HepG2 (cell line): ENCODE results near the gene DOCK1. TPM values are rescaled to one million over a fixed set of nuclear protein-coding genes. Genes with fewer than 3 reads are reported as not detected.
A peak's percentile ranks its signal among the peaks of the same experiment; 100 is the strongest.

Source experiments
- ATAC-seq: fragments of 200-7000 bp; cut with Tn5 transposase; 3 replicates; pipeline ENCODE4 v1.9.1; 2020; ENCODE audit warnings: mild to moderate bottlenecking, moderate library complexity
- BruUV-seq: library from RNA; stranded (reverse); fragments of 400-500 nt; replicated peaks from 2 replicates; lab custom pipeline; 2021; lab: Mats Ljungman, UMichigan
- CTCF ChIA-PET: fragments of 300-600 bp; formaldehyde crosslinking; extraction: SDS; loops from one replicate; lab custom pipeline; 2021; ENCODE audit warnings: low total read pairs, inconsistent platforms, low intra/inter-chr PET ratio; lab: Yijun Ruan, JAX
- POLR2A ChIA-PET: fragments of 350-600 bp; sonication (Branson Sonifier 250); formaldehyde crosslinking; loops from one replicate; lab custom pipeline; 2020; ENCODE audit warnings: antibody characterized with exemption, inconsistent platforms; lab: Yijun Ruan, JAX
- DNase-seq: peaks from one replicate; pipeline ENCODE4 v3.0.0-alpha.2; 2015; ENCODE audit warnings: low spot score
- FAIRE-seq: peaks from 3 replicates; lab custom pipeline; 2011; peaks lifted over from hg19 to GRCh38; lab: Jason Lieb, UNC
- H2AFZ ChIP-seq: one replicate; pipeline ENCODE4 v1.6.1; 2011; ENCODE audit warnings: low read length, inconsistent platforms
- H3K27ac ChIP-seq: fragments of 300-600 bp; 3 replicates; pipeline ENCODE4 v1.8.0; 2011; ENCODE audit warnings: mixed run types, mild to moderate bottlenecking, mixed read lengths, low read length, inconsistent platforms; ENCODE audit not compliant: insufficient read depth; ENCODE audit errors: extremely low read length
- H3K27me3 ChIP-seq, 2 experiments: fragments of 200-600 bp in 1 of 2; 2 replicates in 1 of 2; 3 replicates in 1 of 2; pipeline versions ENCODE4 v1.6.0 to v1.8.0; 2011; ENCODE audit warnings: low read length in 2 of 2, mild to moderate bottlenecking in 2 of 2, moderate library complexity in 2 of 2, inconsistent platforms in 1 of 2; ENCODE audit not compliant: insufficient read depth in 2 of 2, control insufficient read depth in 1 of 2
- H3K36me3 ChIP-seq, 2 experiments: fragments of 200-600 bp in 1 of 2; replicated peaks in 1 of 2; 2 replicates in 1 of 2; 3 replicates in 1 of 2; pipeline versions ENCODE4 v1.5.1 to v1.8.0; 2011; ENCODE audit warnings: low read length in 2 of 2, inconsistent platforms in 1 of 2; ENCODE audit not compliant: insufficient read depth in 2 of 2, control insufficient read depth in 1 of 2
- H3K4me1 ChIP-seq: 2 replicates; pipeline ENCODE4 v1.5.1; 2012; ENCODE audit warnings: low read length, inconsistent platforms; ENCODE audit not compliant: insufficient read depth
- H3K4me2 ChIP-seq: 2 replicates; pipeline ENCODE4 v1.6.0; 2011; ENCODE audit warnings: low read depth, low read length, inconsistent platforms
- H3K4me3 ChIP-seq, 3 experiments: fragments of 200-600 bp in 1 of 3; sonication (generic), shearing (Covaris generic) in 1 of 3; replicated peaks in 1 of 3; 2 replicates each; pipeline ENCODE4 v1.5.1; 2011 to 2016; ENCODE audit warnings: low read length in 3 of 3, inconsistent platforms in 2 of 3, low read depth in 2 of 3, mild to moderate bottlenecking in 2 of 3, control low read depth in 1 of 3, mixed read lengths in 1 of 3; ENCODE audit not compliant: insufficient read depth in 1 of 3
- H3K79me2 ChIP-seq: one replicate; pipeline ENCODE4 v1.6.1; 2011; ENCODE audit warnings: low read length, inconsistent platforms; ENCODE audit not compliant: insufficient read depth
- H3K9ac ChIP-seq: 2 replicates; pipeline ENCODE4 v1.6.0; 2011; ENCODE audit warnings: mild to moderate bottlenecking, low read depth, low read length, inconsistent platforms; ENCODE audit not compliant: insufficient read depth
- H3K9me3 ChIP-seq: 2 replicates; pipeline ENCODE4 v1.5.1; 2012; ENCODE audit warnings: mild to moderate bottlenecking, low read length
- H4K20me1 ChIP-seq: 2 replicates; pipeline ENCODE4 v1.6.0; 2011; ENCODE audit warnings: inconsistent platforms, mild to moderate bottlenecking, low read length, moderate library complexity; ENCODE audit not compliant: insufficient read depth
- CTCF ChIP-seq: sonication (generic); formaldehyde crosslinking; IDR thresholded peaks from 2 replicates; pipeline ENCODE4 v1.5.0; 2020; ENCODE audit warnings: mild to moderate bottlenecking, missing genetic modification reagents, moderate library complexity
- FOSL1 ChIP-seq: sonication (generic); formaldehyde crosslinking; IDR thresholded peaks from 2 replicates; pipeline ENCODE4 v1.9.0; 2021; ENCODE audit warnings: missing genetic modification reagents, borderline replicate concordance
- JUN ChIP-seq: sonication (generic); formaldehyde crosslinking; IDR thresholded peaks from 2 replicates; pipeline ENCODE4 v1.4.0; 2020; ENCODE audit warnings: mild to moderate bottlenecking, missing genetic modification reagents
- NFAT5 ChIP-seq: sonication (generic); formaldehyde crosslinking; IDR thresholded peaks from 2 replicates; pipeline ENCODE4 v1.4.0; 2020; ENCODE audit warnings: missing genetic modification reagents
- RNF2 ChIP-seq: fragments of 450-650 bp; conservative IDR thresholded peaks from 2 replicates; pipeline ENCODE4 v1.6.1; 2016; ENCODE audit warnings: low read depth
- RXRB ChIP-seq: IDR thresholded peaks from 2 replicates; pipeline ENCODE4 v1.6.1; 2016; ENCODE audit warnings: borderline replicate concordance, missing genetic modification reagents, missing compliant biosample characterization
- STAG1 ChIP-seq: sonication (generic); formaldehyde crosslinking; IDR thresholded peaks from 2 replicates; pipeline ENCODE4 v1.4.0; 2020; ENCODE audit warnings: missing genetic modification reagents
- XRCC5 ChIP-seq: fragments of 200-400 bp; formaldehyde crosslinking; optimal IDR thresholded peaks from 2 replicates; pipeline ENCODE3; 2017; ENCODE audit warnings: mild to moderate bottlenecking, low read length
- ZBTB49 ChIP-seq: sonication (generic); formaldehyde crosslinking; IDR thresholded peaks from 2 replicates; pipeline ENCODE4 v1.4.0; 2020; ENCODE audit warnings: missing genetic modification reagents, borderline replicate concordance
- ZNF138 ChIP-seq: sonication (generic); formaldehyde crosslinking; IDR thresholded peaks from 2 replicates; pipeline ENCODE4 v1.5.0; 2020; ENCODE audit warnings: mild to moderate bottlenecking, low read depth, missing genetic modification reagents
- ZNF143 ChIP-seq: sonication (generic); formaldehyde crosslinking; IDR thresholded peaks from 2 replicates; pipeline ENCODE4 v1.4.0; 2020; ENCODE audit warnings: missing genetic modification reagents
- ZNF263 ChIP-seq: sonication (generic); formaldehyde crosslinking; IDR thresholded peaks from 2 replicates; pipeline ENCODE4 v1.4.0; 2020; ENCODE audit warnings: missing genetic modification reagents
- ZNF34 ChIP-seq: sonication (generic); formaldehyde crosslinking; IDR thresholded peaks from 2 replicates; pipeline ENCODE4 v1.4.0; 2020; ENCODE audit warnings: mild to moderate bottlenecking, missing genetic modification reagents, borderline replicate concordance
- ZNF530 ChIP-seq: sonication (generic); formaldehyde crosslinking; IDR thresholded peaks from 2 replicates; pipeline ENCODE4 v1.5.0; 2020; ENCODE audit warnings: low read depth, mild to moderate bottlenecking, missing genetic modification reagents
- WGBS: methylation state at CpG from one replicate; pipeline ENCODE4 v1.1.6; 2017; ENCODE audit warnings: low lambda C conversion rate; 5-methylcytosine and 5-hydroxymethylcytosine counted together
- in situ Hi-C: cut with HindIII; loops from 2 replicates; pipeline ENCODE4 v1.10.0; 2017; ENCODE audit warnings: low pct_unique_long_range_greater_than_20kb; ENCODE audit not compliant: extremely low pct_ligation_motif_present
- intact Hi-C: fragments of 100-400 bp; cut with micrococcal nuclease; formaldehyde crosslinking; loops from one replicate; pipeline ENCODE4 v1.10.0; 2022; ENCODE audit not compliant: unreplicated experiment
- polyA plus RNA-seq, 8 experiments: library from polyadenylated mRNA; depleted of rRNA in 3 of 8; stranded (reverse) in 7 of 8; unstranded in 1 of 8; fragments of >200 nt; fragmentation: Illumina TruSeq in 4 of 8; extraction: Trizol in 4 of 8; gene quantifications; 2 replicates each; pipeline versions ENCODE4 v1.2.1 to v1.2.3, GENCODE V29; 2011 to 2016; ENCODE audit warnings: low read depth in 4 of 8, missing spikeins in 1 of 8, mixed read lengths in 1 of 8; ENCODE audit not compliant: insufficient read depth in 1 of 8
- total RNA-seq, 5 experiments: library from RNA; depleted of rRNA; stranded (reverse); fragments of >200 nt; fragmentation: Illumina TruSeq; extraction: Trizol; gene quantifications; 2 replicates each; pipeline ENCODE4 v1.2.3, GENCODE V29; 2016; ENCODE audit warnings: low read depth in 1 of 5

DOCK1 gene
- total and polyA plus RNA-seq, 2 of the 13 experiments (the other 11 are each of a cell fraction or from before 2014, with no cell fraction given), result 8.3 to 25.5 TPM

GRCh38 chr10:127228195-127228787 lies 323.1 kb downstream of the DOCK1 start:
- Histone ChIP-seq H3K4me3 (no peak overlapping the region), H3K9me3 (no peaks in the 10 kb centered on the region), H2AFZ (no peak overlapping the region), H3K79me2 (no peaks in the 10 kb centered on the region), H3K9ac (no peak overlapping the region), H3K4me2 (no peak overlapping the region), H3K27me3 (no peaks in the 10 kb centered on the region), H4K20me1 (no peaks in the 10 kb centered on the region), H3K27ac (no peak overlapping the region), H3K36me3 (no peaks in the 10 kb centered on the region; a peak in 1 of 5 replicates), H3K4me1 (peaks cover 19% of the 10 kb centered on the region)
- POLR2A ChIA-PET, result no interaction called here
- ATAC-seq (peak; percentile 78), FAIRE-seq (peak; percentile 30), DNase-seq (peak; percentile 23)
- WGBS, result 72% methylated on average over 10 of the region's 12 CpGs
- in situ Hi-C loops, result loop anchor here (25.0 kb wide), 1 partner anchor 634 kb away; no protein-coding TSS in a partner anchor
- no TSS peak for BruUV-seq
- CTCF ChIA-PET, result no interaction called here
- intact Hi-C loops, result no loop called here
- TF ChIP-seq ZNF530 (CRISPR knock-in tag) (no peak), ZNF138 (CRISPR knock-in tag) (no peak), FOSL1 (no peak), JUN (CRISPR knock-in tag) (no peak), ZBTB49 (CRISPR knock-in tag) (no peak), CTCF (CRISPR knock-in tag) (peak; percentile 53), ZNF263 (CRISPR knock-in tag) (no peak), XRCC5 (no peak), ZNF34 (CRISPR knock-in tag) (no peak), RNF2 (no peak), RXRB (CRISPR knock-in tag) (no peak), STAG1 (0 out of 2 replicates have a peak, but pooled peaks have one; percentile 25), NFAT5 (CRISPR knock-in tag) (no peak), ZNF143 (CRISPR knock-in tag) (no peak)
